H1 (cell line): ENCODE data around the gene RNASEH2A. TPM values are rescaled to one million over a fixed set of nuclear protein-coding genes. Genes with fewer than 3 reads are reported as not detected.

ENCODE experiments used
- CEBPB ChIP-seq: IDR thresholded peaks from 2 replicates; pipeline ENCODE4 v1.6.1; 2012; ENCODE audit warnings: low read depth, low read length
- CHD1 ChIP-seq: IDR thresholded peaks from 2 replicates; pipeline ENCODE4 v1.6.1; 2012; ENCODE audit warnings: low read depth, low read length, improper control_type of control experiment
- CHD7 ChIP-seq: fragments of 300-600 bp; sonication (generic); IDR thresholded peaks from 2 replicates; pipeline ENCODE4 v1.7.1; 2012; ENCODE audit warnings: low read length, moderate library complexity, mild to moderate bottlenecking, inconsistent platforms; ENCODE audit not compliant: insufficient replicate concordance
- CTBP2 ChIP-seq: IDR thresholded peaks from 2 replicates; pipeline ENCODE4 v1.7.0; 2011; ENCODE audit warnings: borderline replicate concordance, mild to moderate bottlenecking, moderate library complexity, mixed read lengths, low read length; ENCODE audit not compliant: insufficient read depth, insufficient read length
- EP300 ChIP-seq, 2 experiments: IDR thresholded peaks; 1 replicate in 1 of 2; 2 replicates in 1 of 2; pipeline ENCODE4 v1.6.1; 2011 to 2012; ENCODE audit warnings: low read depth in 2 of 2, low read length in 2 of 2, mild to moderate bottlenecking in 2 of 2, borderline replicate concordance in 1 of 2, inconsistent platforms in 1 of 2, moderate library complexity in 1 of 2
- KDM4A ChIP-seq: IDR thresholded peaks from one replicate; pipeline ENCODE4 v1.7.1; 2012; ENCODE audit warnings: low read depth, mild to moderate bottlenecking, moderate library complexity, low read length, inconsistent platforms; ENCODE audit not compliant: severe bottlenecking
- SIX5 ChIP-seq: IDR thresholded peaks from 2 replicates; pipeline ENCODE4 v1.6.1; 2011; ENCODE audit warnings: mild to moderate bottlenecking, low read depth, low read length
- SP2 ChIP-seq: IDR thresholded peaks from 2 replicates; pipeline ENCODE4 v1.6.1; 2012; ENCODE audit warnings: mild to moderate bottlenecking, low read length, inconsistent platforms
- SUZ12 ChIP-seq: fragments of 200-600 bp; sonication (generic); IDR thresholded peaks from 2 replicates; pipeline ENCODE4 v1.6.1; 2012; ENCODE audit warnings: mild to moderate bottlenecking, inconsistent platforms, low read length, moderate library complexity, mixed read lengths
- TAF7 ChIP-seq: optimal IDR thresholded peaks from 2 replicates; pipeline ENCODE3; 2011; ENCODE audit warnings: low read depth, mild to moderate bottlenecking, inconsistent platforms, low read length, moderate library complexity, borderline replicate concordance
- polyA plus RNA-seq, 7 experiments: library from polyadenylated mRNA; depleted of rRNA in 3 of 7; stranded (reverse) in 5 of 7; unstranded in 2 of 7; fragments of >200 nt in 5 of 7; fragments of 200-250 nt in 2 of 7; gene quantifications; 1 replicate in 5 of 7; 2 replicates in 1 of 7; 4 replicates in 1 of 7; pipeline versions ENCODE4 v1.2.1 to v1.2.3, GENCODE V29; 2011 to 2013; ENCODE audit warnings: missing spikeins in 2 of 7, mixed read lengths in 2 of 7
- total RNA-seq: library from RNA; stranded (reverse); fragmentation: NEBNext Ultra II Directional; extraction: Animal tissue kit (Norgen Biotek cat#: 25700); gene quantifications from 2 replicates; pipeline ENCODE4 v1.2.1, GENCODE V29; 2021

Gene RNASEH2A
- total and polyA plus RNA-seq, 2 of the 8 experiments (the other 6 are each of a cell fraction or from before 2014, with no cell fraction given), result 67.5 to 120 TPM

GRCh38 chr19:12815088-12815487 lies 8.7 kb downstream of the RNASEH2A start (continued):
- TF ChIP-seq CHD7 (no peak), KDM4A (no peak), SIX5 (no peak), CTBP2 (no peak), EP300 (IDR thresholded peaks at IDR 0.05; ENCODE audit: borderline replicate concordance in 1 of 2, low read depth in 2 of 2, low read length in 2 of 2) (no peak), CEBPB (no peak), SP2 (no peak), CHD1 (no peak), TAF7 (no peak), SUZ12 (no peak)
